ENCODE measurements around the gene SERPINE1.

The SERPINE1 gene

DNA sequence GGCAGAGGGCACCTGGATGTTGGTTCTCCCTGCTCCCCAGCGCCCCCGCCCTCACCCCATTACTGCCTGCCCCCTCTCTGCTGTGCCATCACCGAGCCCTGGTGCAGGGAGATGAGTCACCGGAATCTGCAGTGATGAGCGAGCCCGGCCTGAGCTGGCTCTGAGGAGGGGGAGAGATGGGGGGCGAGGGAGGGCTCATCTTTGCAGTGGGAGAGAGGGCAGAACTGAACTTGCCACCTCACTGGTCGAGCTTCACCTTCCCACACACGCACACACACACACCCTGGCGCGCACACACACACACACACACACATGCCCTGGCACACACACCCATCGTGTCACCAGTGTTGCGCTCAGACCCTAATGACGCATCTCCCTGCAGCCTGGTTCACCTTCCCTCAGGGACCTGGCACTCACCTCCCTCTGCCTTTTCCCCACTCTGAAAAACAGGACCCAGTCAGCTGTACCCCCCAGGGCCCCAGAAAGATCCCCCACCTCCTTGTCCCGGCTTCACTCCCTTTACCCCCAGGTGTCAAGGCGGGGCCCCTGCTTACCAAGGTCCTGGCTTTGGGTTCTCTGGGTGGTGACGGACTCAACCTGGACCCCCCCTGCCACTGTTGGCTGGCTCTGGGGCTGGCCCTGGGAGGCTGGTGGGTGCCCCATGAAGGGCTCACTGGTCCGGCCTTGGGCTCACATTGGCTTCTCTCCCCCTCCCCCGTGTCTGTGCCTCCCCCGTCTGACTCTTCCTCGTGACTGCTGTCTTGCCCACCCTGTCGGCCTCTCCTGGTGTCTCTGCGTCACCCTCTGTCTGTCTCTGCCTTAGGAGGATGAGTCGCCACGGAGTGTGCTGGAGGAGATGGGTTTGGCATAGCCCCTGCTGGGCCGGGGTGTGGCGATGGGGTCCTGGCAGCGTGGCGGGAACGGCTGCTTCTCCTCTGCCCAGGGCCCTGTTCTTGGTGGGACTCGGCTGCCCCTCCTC, 33.1 kb downstream of the SERPINE1 start:
- DNase-seq: no peak

GRCh38 chr7:101160910-101161309, 34.0 kb downstream of the SERPINE1 start:
- DNase-seq: no peak

DNA sequence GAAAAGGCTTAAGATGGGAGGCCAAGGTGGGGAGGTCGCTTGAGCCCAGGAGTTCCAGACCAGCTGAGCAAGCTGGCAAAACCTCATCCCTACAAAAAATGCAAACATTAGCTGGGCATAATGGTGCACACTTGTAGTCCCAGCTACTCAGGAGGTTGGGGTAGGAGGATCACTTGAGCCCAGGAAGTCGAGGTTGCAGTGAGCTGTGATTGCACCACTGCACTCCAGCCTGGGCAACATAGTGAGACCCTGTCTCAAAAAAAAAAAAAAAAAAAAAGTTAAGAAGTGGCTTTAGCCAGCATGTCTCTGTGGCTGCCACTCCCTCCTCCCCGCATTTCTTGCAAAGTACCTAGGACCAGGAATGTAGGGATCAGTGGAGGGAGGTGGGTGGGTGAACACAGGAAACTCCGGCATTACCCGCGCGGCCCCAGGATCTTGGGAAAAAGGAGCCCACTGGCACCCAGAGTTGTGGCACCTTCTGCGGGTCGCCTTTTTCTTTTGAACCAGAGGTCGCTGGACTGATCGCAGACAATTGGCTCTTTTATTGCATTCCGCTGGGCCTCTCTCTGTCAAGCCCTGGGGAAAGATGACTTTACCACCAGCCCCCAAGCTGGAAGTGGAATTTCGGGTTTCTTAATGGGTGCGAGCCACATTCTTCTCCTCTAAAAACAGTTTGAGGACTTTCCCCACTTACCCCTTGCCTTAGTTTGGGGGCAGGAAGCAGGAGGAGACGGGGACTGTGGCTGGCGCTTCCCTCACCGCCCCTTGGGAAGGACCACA, 35.0 kb downstream of the SERPINE1 start:
- no peak for DNase-seq

GRCh38 chr7:101162551-101163278, 35.8 kb downstream of the SERPINE1 start:
- peak; percentile 83 to 90 for DNase-seq

- peak; percentile 82 to 85 for DNase-seq
These were observed 36.6 kb downstream of the SERPINE1 start for GRCh38 chr7:101163279-101164070.

DNA sequence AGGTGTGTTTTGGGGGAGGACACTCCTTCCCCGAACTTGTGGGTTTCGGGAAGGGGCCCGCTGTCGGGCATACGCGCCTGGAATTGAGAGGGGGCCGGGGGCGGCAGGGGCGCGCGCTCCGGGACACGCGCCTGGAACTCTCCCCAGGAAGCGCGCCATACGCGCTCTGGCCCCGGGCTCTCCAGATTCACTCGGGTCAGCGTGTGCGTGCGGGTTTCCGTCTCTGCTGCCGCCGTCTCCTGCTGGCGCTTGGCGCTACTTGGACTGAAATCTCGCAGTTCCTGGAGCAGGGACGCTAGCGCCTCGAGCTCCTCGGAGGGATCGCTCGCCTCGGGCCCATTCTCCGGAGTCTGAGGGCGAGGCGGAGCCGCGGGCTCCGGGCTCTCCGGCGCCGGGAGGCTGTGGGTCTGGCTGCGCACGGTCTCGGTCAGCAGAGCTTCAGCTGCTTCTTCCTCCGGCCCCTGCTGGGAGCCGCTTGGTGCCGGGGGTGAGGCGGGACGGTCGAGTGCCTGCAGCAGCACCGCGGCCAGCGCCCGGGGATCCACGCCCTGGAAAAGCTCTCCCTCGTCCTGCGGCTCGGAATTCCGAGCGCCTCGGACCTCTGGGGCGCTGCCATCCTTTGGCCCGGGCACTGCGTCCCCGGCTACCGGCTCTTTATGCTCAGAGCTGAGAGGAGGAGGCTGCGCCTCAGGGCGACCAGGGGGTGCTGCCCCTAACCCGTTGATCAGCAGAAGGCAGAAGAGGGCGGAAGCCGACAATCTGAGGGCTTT, 37.4 kb downstream of the SERPINE1 start:
- peak in 1 of 2 experiments; percentile 51 for DNase-seq

DNA sequence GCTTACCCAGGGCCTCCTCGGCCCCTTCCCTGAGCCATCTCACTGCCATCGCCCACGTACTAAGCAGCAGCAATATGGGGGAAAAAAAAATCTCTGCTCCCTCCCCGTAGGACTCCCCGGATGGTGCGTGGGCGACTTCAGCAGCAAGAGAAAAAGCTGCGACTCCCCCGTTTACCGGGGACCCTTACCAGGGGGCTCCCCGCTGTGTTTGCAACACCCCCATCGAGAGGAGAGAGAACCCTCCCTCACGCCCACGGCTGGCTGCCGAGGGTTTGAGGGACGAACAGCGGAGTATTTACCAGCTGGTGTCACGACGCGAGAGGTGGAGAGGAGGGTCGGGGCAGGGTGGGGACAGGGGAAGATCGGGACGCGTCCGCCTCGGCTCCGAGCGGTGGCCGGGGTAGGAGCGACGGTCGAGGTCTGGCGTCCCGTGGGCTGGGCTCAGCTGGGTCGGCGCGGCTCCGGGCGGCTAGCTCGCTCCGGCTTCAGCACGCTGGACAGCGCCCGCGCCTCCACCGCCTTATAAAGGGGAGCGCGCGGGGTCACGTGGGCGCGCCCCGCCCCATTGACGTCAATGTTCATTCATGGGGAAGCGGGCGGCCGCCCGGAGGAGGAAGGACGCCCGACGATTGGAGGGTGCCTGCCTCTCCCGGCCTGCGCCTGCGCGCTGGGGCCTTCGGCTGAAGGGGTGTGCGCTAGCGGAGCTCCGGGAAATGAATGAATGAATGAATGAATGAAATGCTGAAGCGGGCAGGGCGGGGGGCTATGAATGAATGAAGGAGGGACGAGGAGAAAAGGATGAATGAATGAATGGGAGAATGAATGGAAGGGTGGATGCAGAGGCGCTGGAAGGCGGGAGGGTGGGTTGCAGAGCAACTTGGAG, 38.4 kb downstream of the SERPINE1 start, which contains the start of gene VGF:
Gene VGF (minus strand): TSS at position 495 of the 883 bp plus-strand sequence. CDS start 726 bp downstream, outside the sequence.
- peak; percentile 95 to 96 for DNase-seq

DNA sequence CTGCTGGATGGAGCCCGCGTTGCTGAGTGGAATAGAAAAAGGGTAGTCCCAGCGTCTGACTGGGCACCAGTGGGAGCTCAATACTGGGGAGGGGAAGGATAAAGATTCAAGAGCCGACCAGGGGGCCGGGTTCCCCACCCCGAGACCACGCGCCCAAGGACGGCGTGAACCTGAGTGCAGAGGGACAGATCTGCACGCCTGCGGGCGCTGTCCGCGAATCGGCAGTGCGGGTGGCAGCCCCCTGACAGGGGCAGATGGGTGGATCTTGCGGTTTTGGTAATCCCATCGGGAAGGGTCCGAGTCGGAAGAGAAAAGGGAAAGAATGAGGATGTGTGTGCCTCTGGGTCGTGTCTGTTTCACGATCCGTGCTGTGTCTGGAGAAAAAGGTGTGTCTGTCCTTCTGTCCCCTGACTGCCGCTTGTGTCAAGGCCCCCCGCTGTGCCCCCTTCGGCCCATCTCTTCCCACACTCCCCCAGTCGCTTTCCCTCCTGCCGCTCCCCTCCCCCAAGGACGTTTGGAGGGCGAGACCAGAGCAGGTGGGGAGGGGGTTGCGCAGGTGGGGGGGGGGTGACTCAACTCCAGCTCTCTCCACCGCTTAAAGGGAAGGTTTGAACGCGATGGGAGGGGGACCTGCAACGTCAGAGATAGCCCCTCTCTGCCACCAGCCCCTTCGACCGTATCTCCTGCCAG, 39.2 kb downstream of the SERPINE1 start:
- DNase-seq: no peak

- DNase-seq: no peak
These were observed 39.7 kb downstream of the SERPINE1 start for GRCh38 chr7:101166648-101166908.

DNA sequence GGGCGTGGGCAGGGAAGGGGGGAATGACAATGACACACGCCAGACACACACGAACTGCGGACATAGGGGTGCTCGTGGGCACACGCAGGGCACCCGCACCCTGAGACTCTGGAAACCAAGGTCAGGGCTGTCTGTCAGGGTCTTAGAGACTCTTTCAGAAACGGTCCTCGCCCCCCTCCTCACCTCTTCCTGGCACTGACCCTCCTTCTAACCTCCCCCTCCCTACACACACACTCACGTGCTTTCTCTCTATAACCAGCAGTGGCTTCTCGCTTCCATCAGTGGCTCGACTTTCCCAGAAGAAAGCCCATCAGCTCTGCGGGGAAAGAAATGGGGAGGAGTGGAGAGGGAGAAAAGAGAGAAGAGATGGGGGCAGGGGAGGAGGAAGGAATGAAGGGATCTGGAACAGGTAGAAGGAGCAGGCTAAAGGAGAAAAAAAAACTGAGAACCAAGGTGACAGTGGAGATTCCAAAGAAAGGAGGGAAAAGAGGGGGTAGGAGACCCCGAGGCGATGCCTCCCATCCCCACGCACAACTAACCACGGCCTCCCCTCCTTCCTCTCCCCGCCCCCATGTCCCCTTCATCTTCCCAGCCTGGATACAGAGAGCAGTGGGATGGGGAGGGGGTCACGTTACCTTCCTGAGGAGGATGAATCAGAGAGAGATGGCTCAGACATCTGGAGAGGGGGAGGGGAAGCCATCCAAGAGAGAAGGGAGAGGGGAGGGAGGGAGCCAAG, 40.2 kb downstream of the SERPINE1 start:
- DNase-seq: no peak

DNA sequence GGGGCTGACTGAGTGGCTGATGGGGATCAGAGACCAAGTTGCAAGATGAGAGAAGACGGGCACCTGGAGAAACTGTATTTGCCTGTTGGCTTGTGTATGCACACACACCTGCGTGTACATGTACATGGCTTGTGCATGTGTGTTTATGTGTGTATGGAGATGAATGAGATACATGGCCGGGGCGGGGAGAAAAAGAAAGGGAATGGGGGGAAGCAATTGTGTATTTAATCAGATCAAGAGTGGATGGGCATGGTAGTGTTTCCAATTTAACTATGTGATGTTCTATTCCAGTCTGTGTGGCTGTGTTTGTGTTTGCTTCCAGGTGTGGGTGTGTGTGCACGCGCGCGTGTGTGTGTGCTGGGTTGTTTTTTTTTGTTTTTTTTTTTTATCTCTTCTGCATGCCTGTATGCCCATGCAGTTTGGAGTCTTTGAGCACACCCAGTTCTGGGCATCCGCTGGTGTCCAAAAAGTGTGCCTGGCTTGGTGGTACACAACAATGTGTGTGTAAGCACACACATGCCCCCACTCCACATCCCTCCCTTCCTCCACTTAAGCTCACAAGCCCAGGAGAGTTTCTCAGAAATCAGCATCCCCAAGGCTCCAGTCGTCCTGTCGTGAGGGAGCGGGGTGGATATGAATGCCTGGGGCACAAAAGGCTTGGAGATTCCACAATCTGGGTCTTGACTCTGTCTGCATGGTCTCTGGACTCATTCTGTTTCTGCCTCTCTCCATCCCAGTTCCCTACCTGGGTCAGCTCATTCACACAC, 40.9 kb downstream of the SERPINE1 start:
- no peak for DNase-seq

DNA sequence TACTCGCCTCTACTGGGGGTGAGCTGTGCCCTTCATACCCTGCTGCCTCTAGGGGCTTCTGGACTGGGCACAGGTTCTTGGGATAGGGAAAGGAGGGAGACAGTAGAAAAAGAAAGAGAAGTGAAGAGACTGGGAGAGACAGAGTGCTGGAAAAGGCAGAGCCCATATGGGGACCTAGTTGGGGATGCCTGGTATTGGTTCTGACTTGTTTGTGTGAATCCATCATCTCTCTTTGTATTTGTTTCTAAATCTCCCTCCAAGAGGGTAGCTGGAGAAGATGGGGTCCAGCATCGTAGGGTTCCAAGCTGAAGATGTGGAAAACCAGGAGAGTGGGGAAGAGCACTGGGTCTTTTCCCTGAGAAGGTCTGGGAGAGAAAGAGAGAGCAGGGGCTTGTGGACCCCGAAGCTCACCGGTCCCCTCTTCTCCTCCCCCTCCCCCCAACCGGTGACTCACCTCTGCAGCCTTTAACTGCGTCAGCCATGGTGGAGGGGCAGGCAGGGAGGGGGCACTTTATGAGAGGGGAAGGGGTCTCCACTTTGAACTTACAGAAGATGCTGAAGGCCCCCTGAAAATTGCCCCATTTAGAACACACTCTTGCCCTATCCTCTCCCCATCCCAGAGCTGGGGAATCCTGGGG, 41.6 kb downstream of the SERPINE1 start:
- no peak for DNase-seq

DNA sequence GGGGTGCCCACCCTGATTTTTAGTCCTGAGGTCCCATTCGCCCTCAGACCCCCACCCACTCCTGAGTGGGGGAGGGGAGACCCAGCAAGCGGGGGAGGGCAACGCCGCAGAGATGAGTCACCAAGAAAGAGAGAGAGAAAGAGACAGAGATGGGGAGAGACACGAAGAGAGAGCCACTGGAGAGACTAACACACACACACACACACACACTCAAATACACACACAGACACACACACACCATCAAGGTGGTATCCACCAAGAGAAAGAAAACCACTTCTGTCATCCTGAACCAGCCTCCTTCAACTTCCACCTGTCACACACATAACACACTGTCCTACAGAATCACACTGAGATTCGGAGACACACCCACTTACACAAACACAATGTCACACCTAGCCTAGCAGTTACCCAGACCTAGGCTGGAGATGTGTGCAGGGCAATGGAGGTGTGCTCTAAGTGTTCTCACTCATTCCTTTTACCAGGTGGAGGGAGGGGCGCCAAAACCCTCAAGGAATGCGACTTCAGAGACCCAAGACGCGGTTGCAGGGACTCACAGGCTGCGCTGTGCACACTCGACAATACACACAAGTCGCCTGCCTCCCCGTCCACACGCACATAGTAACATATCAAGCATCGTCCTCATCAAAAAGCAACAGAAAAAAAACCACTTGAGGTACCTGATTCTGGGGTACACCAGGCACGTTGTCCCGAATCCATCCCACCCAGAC, 42.4 kb downstream of the SERPINE1 start:
- DNase-seq: peak in 1 of 2 experiments; percentile 44

GRCh38 chr7:101169838-101170551, 43.1 kb downstream of the SERPINE1 start:
- DNase-seq: peak; percentile 60 to 67

- no peak for DNase-seq
These were observed 43.9 kb downstream of the SERPINE1 start for GRCh38 chr7:101170617-101171441.
